Lower leg skin (tissue), 3 donors: ENCODE data around the gene BSG.

Experiments used
- CTCF ChIP-seq, 3 donors: fragments of 450-650 bp; IDR thresholded peaks; one replicate each; pipeline ENCODE4 v1.5.1; 2016; ENCODE audit warnings: antibody characterized with exemption in 3 of 3, mild to moderate bottlenecking in 3 of 3, moderate library complexity in 2 of 3
- POLR2A ChIP-seq, 2 donors: fragments of 450-650 bp; IDR thresholded peaks; one replicate each; pipeline ENCODE4 v1.6.1; 2016 to 2017; ENCODE audit warnings: antibody characterized with exemption in 2 of 2, mild to moderate bottlenecking in 1 of 2, moderate library complexity in 1 of 2

GRCh38 chr19:555474-555808 lies 17.0 kb upstream of the BSG start:
- no peak for TF ChIP-seq CTCF (IDR thresholded peaks at IDR 0.05)
- TF ChIP-seq POLR2A (IDR thresholded peaks at IDR 0.05) = no peak
